GM12873 (cell line): ENCODE measurements around the gene RPL23.

Experiments used
- CTCF ChIP-seq: IDR thresholded peaks from 2 replicates; pipeline ENCODE4 v1.5.1; 2012; ENCODE audit warnings: low read depth, mild to moderate bottlenecking, moderate library complexity, low read length, control low read depth; ENCODE audit not compliant: insufficient read depth; ENCODE audit errors: missing control alignments

The RPL23 gene

GRCh38 chr17:38825762-38826247, 27.7 kb downstream of the RPL23 start:
- no peak for TF ChIP-seq CTCF

GRCh38 chr17:38824899-38825761, 28.4 kb downstream of the RPL23 start, which contains the start of gene CWC25:
CWC25 (minus strand) TSS chr17:38825321; CDS start chr17:38825183, 138 bp downstream.
- TF ChIP-seq CTCF, result no peak

- peak; percentile 29 for TF ChIP-seq CTCF
Measured at GRCh38 chr17:38815576-38816193, 37.8 kb downstream of the RPL23 start.

- no peak for TF ChIP-seq CTCF
Measured at GRCh38 chr17:38809828-38810227, 43.7 kb downstream of the RPL23 start.

GRCh38 chr17:38800237-38800760, 53.2 kb downstream of the RPL23 start:
- TF ChIP-seq CTCF, result no peak

- TF ChIP-seq CTCF, result no peak
Measured at GRCh38 chr17:38799501-38800236, 53.9 kb downstream of the RPL23 start, which contains the start of gene PIP4K2B. PIP4K2B (minus strand) TSS chr17:38799556; CDS start chr17:38799424, 132 bp downstream.
